Measurements from ENCODE around the gene TMEM263. TPM values are rescaled to one million over a fixed set of nuclear protein-coding genes. Genes with fewer than 3 reads are reported as not detected.

The TMEM263 gene
- 147 and 161 TPM in 2 replicates for total RNA-seq

GRCh38 chr12:106955377-106956047 is at the start of gene TMEM263:
TSS of gene TMEM263 (plus strand) at chr12:106955907. CDS start at chr12:106967117, 11,210 bp downstream.

GRCh38 chr12:106986625-106987389 is 31.1 kb downstream of the TMEM263 start, which contains the start of gene MTERF2:
TSS of gene MTERF2 (minus strand) at chr12:106987146. CDS start at chr12:106978714, 8,432 bp downstream.

Other genes starting within 250 kb of the TMEM263 start
- 11.6 and 14.3 TPM in 2 replicates for gene RIC8B, start 181.2 kb upstream of the TMEM263 start, total RNA-seq
- 5.7 and 7.1 TPM in 2 replicates for gene MTERF2, start 31.2 kb downstream of the TMEM263 start, total RNA-seq
- gene CRY1, start 137.6 kb downstream of the TMEM263 start, total RNA-seq = 12.3 and 18.6 TPM in 2 replicates